Erythroblast (primary cell): ENCODE measurements around the gene ENPP5.

Experiments used
- GATA1 ChIP-seq: IDR thresholded peaks from 2 replicates; pipeline ENCODE4 v1.6.1; 2011; ENCODE audit warnings: low read depth, mild to moderate bottlenecking, control low read depth, low read length, moderate library complexity
- POLR2A ChIP-seq: IDR thresholded peaks from 2 replicates; pipeline ENCODE4 v1.6.1; 2011; ENCODE audit warnings: mild to moderate bottlenecking, low read length

GRCh38 chr6:46204880-46205650 lies 34.3 kb upstream of the ENPP5 start:
- TF ChIP-seq POLR2A (no peak), GATA1 (no peak)
